ENCODE measurements around the gene PLET1.

DNA sequence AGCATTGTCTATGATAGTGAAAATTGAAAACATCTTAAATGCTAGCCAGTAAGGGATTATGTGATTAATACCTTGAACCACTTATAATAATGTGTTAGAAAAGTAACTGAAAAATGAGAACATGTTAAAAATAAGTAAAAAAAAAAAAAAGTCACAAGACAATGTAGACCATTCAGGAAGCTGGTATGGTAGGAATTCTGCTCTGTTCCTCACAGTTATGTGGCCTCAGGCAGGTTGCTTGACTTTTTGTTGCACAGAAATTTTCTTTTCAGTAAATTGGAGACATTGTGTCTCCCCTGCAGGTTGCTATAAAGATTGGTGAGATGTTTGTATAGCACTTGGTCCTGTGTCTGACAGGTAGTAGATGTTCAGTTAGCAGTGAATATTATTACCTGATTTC lies 17.3 kb upstream of the PLET1 start:
- no peak for TF ChIP-seq CTCF (IDR thresholded peaks at IDR 0.05)
- TF ChIP-seq EZH2 (IDR thresholded peaks at IDR 0.05): no peak
